Mucosa of rectum (tissue), 2 donors: ENCODE data around the gene XPC.

ENCODE experiments used
- H3K27ac ChIP-seq, 2 donors: one replicate each; pipeline ENCODE4 v1.7.0; 2013; ENCODE audit warnings: inconsistent platforms in 2 of 2, low read depth in 2 of 2, low read length in 2 of 2
- H3K27me3 ChIP-seq, 2 donors: one replicate each; pipeline ENCODE4 v1.7.0; 2013; ENCODE audit warnings: low read length in 2 of 2; ENCODE audit not compliant: control insufficient read depth in 2 of 2, insufficient read depth in 2 of 2
- H3K36me3 ChIP-seq, 2 donors: one replicate each; pipeline ENCODE4 v1.7.0; 2013; ENCODE audit warnings: low read length in 2 of 2; ENCODE audit not compliant: control insufficient read depth in 2 of 2, insufficient read depth in 2 of 2
- H3K4me1 ChIP-seq, 2 donors: one replicate each; pipeline ENCODE4 v1.7.0; 2013; ENCODE audit warnings: low read length in 2 of 2, mild to moderate bottlenecking in 1 of 2; ENCODE audit not compliant: control insufficient read depth in 2 of 2, insufficient read depth in 2 of 2
- H3K4me3 ChIP-seq, 2 donors: one replicate each; pipeline ENCODE4 v1.7.0; 2013; ENCODE audit warnings: low read length in 2 of 2
- H3K9ac ChIP-seq, 2 donors: one replicate each; pipeline ENCODE4 v1.7.0; 2013; ENCODE audit warnings: low read length in 2 of 2, low read depth in 1 of 2, mild to moderate bottlenecking in 1 of 2
- H3K9me3 ChIP-seq, 2 donors: one replicate each; pipeline ENCODE4 v1.7.0; 2013; ENCODE audit warnings: low read length in 2 of 2; ENCODE audit not compliant: control insufficient read depth in 2 of 2
- donor health status: healthy.
- donor health status: Normal muscosa, but diverticular disease.

XPC gene

GRCh38 chr3:14129296-14129695 is 49.1 kb downstream of the XPC start:
- Histone ChIP-seq H3K4me3 (no peak overlapping the region), H3K27me3 (no peaks in the 10 kb centered on the region), H3K9ac (no peak overlapping the region), H3K27ac (no peak overlapping the region), H3K4me1 (peaks cover 24 to 27% of the 10 kb centered on the region in 2 donors), H3K36me3 (peaks cover 43 to 60% of the 10 kb centered on the region in 2 donors), H3K9me3 (no peaks in the 10 kb centered on the region)

- Histone ChIP-seq H3K9me3 (no peaks in the 10 kb centered on the region), H3K27me3 (no peaks in the 10 kb centered on the region), H3K27ac (no peak overlapping the region), H3K4me1 (peaks cover 27 to 31% of the 10 kb centered on the region in 2 donors), H3K9ac (no peak overlapping the region), H3K4me3 (no peak overlapping the region), H3K36me3 (peaks cover 38 to 54% of the 10 kb centered on the region in 2 donors)
Measured at GRCh38 chr3:14128724-14129123, 49.7 kb downstream of the XPC start.

GRCh38 chr3:14127516-14128161 is 50.8 kb downstream of the XPC start:
- peaks cover 24 to 25% of the 10 kb centered on the region in 2 donors for H3K4me1 ChIP-seq
- H3K4me3 ChIP-seq: no peak overlapping the region
- no peaks in the 10 kb centered on the region for H3K9me3 ChIP-seq
- H3K27me3 ChIP-seq: no peaks in the 10 kb centered on the region
- peaks cover 36 to 45% of the 10 kb centered on the region in 2 donors for H3K36me3 ChIP-seq
- H3K9ac ChIP-seq: no peak overlapping the region
- no peak overlapping the region for H3K27ac ChIP-seq

GRCh38 chr3:14126887-14127505 is 51.4 kb downstream of the XPC start:
- Histone ChIP-seq H3K9me3 (no peaks in the 10 kb centered on the region), H3K36me3 (peaks cover 29 to 39% of the 10 kb centered on the region in 2 donors), H3K4me1 (peaks cover 24% of the 10 kb centered on the region in 2 donors), H3K27me3 (no peaks in the 10 kb centered on the region), H3K4me3 (peak overlapping the region in 1 of 2 donors; percentile 92), H3K27ac (peak overlapping the region in 1 of 2 donors; percentile 92), H3K9ac (peak overlapping the region in 1 of 2 donors; percentile 57)

- Histone ChIP-seq H3K36me3 (peaks cover 29 to 32% of the 10 kb centered on the region in 2 donors), H3K27me3 (no peaks in the 10 kb centered on the region), H3K9ac (peak overlapping the region; percentile 57 to 94), H3K9me3 (no peaks in the 10 kb centered on the region), H3K4me3 (peak overlapping the region; percentile 88 to 92), H3K4me1 (peaks cover 24% of the 10 kb centered on the region in 2 donors), H3K27ac (peak overlapping the region; percentile 91 to 92)
Measured at GRCh38 chr3:14126017-14126886, 52.1 kb downstream of the XPC start.

GRCh38 chr3:14125193-14126016 is 53.0 kb downstream of the XPC start:
- Histone ChIP-seq H3K9ac (peak overlapping the region; percentile 93 to 94), H3K4me1 (peaks cover 24% of the 10 kb centered on the region in 2 donors), H3K9me3 (no peaks in the 10 kb centered on the region), H3K4me3 (peak overlapping the region; percentile 88 to 92), H3K27me3 (no peaks in the 10 kb centered on the region), H3K36me3 (peaks cover 22 to 24% of the 10 kb centered on the region in 2 donors), H3K27ac (peak overlapping the region; percentile 91 to 92)

GRCh38 chr3:14124615-14125192 is 53.7 kb downstream of the XPC start, which contains the start of the genes CHCHD4 and TMEM43:
Gene CHCHD4, minus strand, starts transcription at chr3:14124870. Its CDS starts 194 bp downstream, at chr3:14124676.
Gene TMEM43, plus strand, starts transcription at chr3:14125052. Its CDS starts 142 bp downstream, at chr3:14125194.
- Histone ChIP-seq H3K27ac (peak within 1 kb of the TSS; percentile 91 to 92), H3K4me3 (peak within 1 kb of the TSS; percentile 88 to 92), H3K9me3 (no peaks in the 10 kb centered on the region), H3K36me3 (peaks cover 17 to 25% of the 10 kb centered on the region in 2 donors), H3K27me3 (no peaks in the 10 kb centered on the region), H3K4me1 (peaks cover 24% of the 10 kb centered on the region in 2 donors), H3K9ac (peak within 1 kb of the TSS; percentile 93 to 94)

- Histone ChIP-seq H3K9me3 (no peaks in the 10 kb centered on the region), H3K9ac (peak overlapping the region; percentile 77 to 94), H3K4me1 (peaks cover 24% of the 10 kb centered on the region in 2 donors)
Measured at GRCh38 chr3:14124223-14124614, 54.2 kb downstream of the XPC start.

More at GRCh38 chr3:14124223-14124614, 54.2 kb downstream of the XPC start:
- no peaks in the 10 kb centered on the region for H3K27me3 ChIP-seq
- H3K27ac ChIP-seq: peak overlapping the region; percentile 91 to 92
- peak overlapping the region; percentile 88 to 92 for H3K4me3 ChIP-seq
- peaks cover 13 to 26% of the 10 kb centered on the region in 2 donors for H3K36me3 ChIP-seq
